ENCODE data around the gene ERGIC3. TPM values are rescaled to one million over a fixed set of nuclear protein-coding genes. Genes with fewer than 3 reads are reported as not detected.

Gene ERGIC3
- 271 TPM for polyA plus RNA-seq
- long read RNA-seq, donor 1, transcript ERGIC3-202 (13 exons, 1,359 nt): major isoform, 58 of 126 reads
- long read RNA-seq, donor 1, partial matches to known transcripts: 57 of 126 reads
- long read RNA-seq, donor 1, other reads (novel, unspliced or antisense): 0 of 126 reads
- long read RNA-seq, donor 2, transcript ERGIC3-215 (4 exons, 584 nt): minor isoform, 6 of 288 reads
- long read RNA-seq, donor 2, transcript ERGIC3-209 (7 exons, 1,632 nt): minor isoform, 5 of 288 reads
- long read RNA-seq, donor 2, transcript ERGIC3-216 (3 exons, 766 nt): minor isoform, 14 of 288 reads
- long read RNA-seq, donor 2, transcript ERGIC3-202 (13 exons, 1,359 nt): major isoform, 128 of 288 reads
- long read RNA-seq, donor 2, partial matches to known transcripts: 132 of 288 reads
- long read RNA-seq, donor 2, other reads (novel, unspliced or antisense): 0 of 288 reads
- long read RNA-seq, donor 3, transcript ERGIC3-216 (3 exons, 766 nt): minor isoform, 30 of 313 reads
- long read RNA-seq, donor 3, transcript ERGIC3-202 (13 exons, 1,359 nt): major isoform, 145 of 313 reads
- long read RNA-seq, donor 3, partial matches to known transcripts: 131 of 313 reads
- long read RNA-seq, donor 3, other reads (novel, unspliced or antisense): 0 of 313 reads
- long read RNA-seq, donor 4, transcript ERGIC3-202 (13 exons, 1,359 nt): major isoform, 14 of 20 reads
- long read RNA-seq, donor 4, partial matches to known transcripts: 0 of 20 reads
- long read RNA-seq, donor 4, other reads (novel, unspliced or antisense): 0 of 20 reads
- long read RNA-seq, donor 5, transcript ERGIC3-215 (4 exons, 584 nt): minor isoform, 9 of 141 reads
- long read RNA-seq, donor 5, transcript ERGIC3-202 (13 exons, 1,359 nt): major isoform, 74 of 141 reads
- long read RNA-seq, donor 5, partial matches to known transcripts: 54 of 141 reads
- long read RNA-seq, donor 5, other reads (novel, unspliced or antisense): 0 of 141 reads
- long read RNA-seq, donor 6, transcript ERGIC3-216 (3 exons, 766 nt): minor isoform, 16 of 229 reads
- long read RNA-seq, donor 6, transcript ERGIC3-215 (4 exons, 584 nt): minor isoform, 6 of 229 reads
- long read RNA-seq, donor 6, transcript ERGIC3-202 (13 exons, 1,359 nt): major isoform, 114 of 229 reads
- long read RNA-seq, donor 6, partial matches to known transcripts: 89 of 229 reads
- long read RNA-seq, donor 6, other reads (novel, unspliced or antisense): 0 of 229 reads
- long read RNA-seq, donor 7, transcript ERGIC3-216 (3 exons, 766 nt): minor isoform, 5 of 61 reads
- long read RNA-seq, donor 7, transcript ERGIC3-202 (13 exons, 1,359 nt): major isoform, 29 of 61 reads
- long read RNA-seq, donor 7, partial matches to known transcripts: 20 of 61 reads
- long read RNA-seq, donor 7, other reads (novel, unspliced or antisense): 0 of 61 reads
- long read RNA-seq, donor 8, transcript ERGIC3-202 (13 exons, 1,359 nt): major isoform, 155 of 294 reads
- long read RNA-seq, donor 8, transcript ERGIC3-216 (3 exons, 766 nt): minor isoform, 10 of 294 reads
- long read RNA-seq, donor 8, partial matches to known transcripts: 114 of 294 reads
- long read RNA-seq, donor 8, other reads (novel, unspliced or antisense): 5 of 294 reads
- long read RNA-seq, donor 9, transcript ERGIC3-202 (13 exons, 1,359 nt): major isoform, 102 of 236 reads
- long read RNA-seq, donor 9, transcript ERGIC3-216 (3 exons, 766 nt): minor isoform, 14 of 236 reads
- long read RNA-seq, donor 9, partial matches to known transcripts: 114 of 236 reads
- long read RNA-seq, donor 9, other reads (novel, unspliced or antisense): 0 of 236 reads
- long read RNA-seq, donor 10, transcript ERGIC3-215 (4 exons, 584 nt): minor isoform, 7 of 195 reads
- long read RNA-seq, donor 10, transcript ERGIC3-202 (13 exons, 1,359 nt): major isoform, 98 of 195 reads
- long read RNA-seq, donor 10, transcript ERGIC3-216 (3 exons, 766 nt): minor isoform, 11 of 195 reads
- long read RNA-seq, donor 10, partial matches to known transcripts: 73 of 195 reads
- long read RNA-seq, donor 10, other reads (novel, unspliced or antisense): 0 of 195 reads
- long read RNA-seq, donor 11, transcript ERGIC3-216 (3 exons, 766 nt): minor isoform, 9 of 128 reads
- long read RNA-seq, donor 11, transcript ERGIC3-202 (13 exons, 1,359 nt): major isoform, 78 of 128 reads
- long read RNA-seq, donor 11, partial matches to known transcripts: 37 of 128 reads
- long read RNA-seq, donor 11, other reads (novel, unspliced or antisense): 0 of 128 reads

DNA sequence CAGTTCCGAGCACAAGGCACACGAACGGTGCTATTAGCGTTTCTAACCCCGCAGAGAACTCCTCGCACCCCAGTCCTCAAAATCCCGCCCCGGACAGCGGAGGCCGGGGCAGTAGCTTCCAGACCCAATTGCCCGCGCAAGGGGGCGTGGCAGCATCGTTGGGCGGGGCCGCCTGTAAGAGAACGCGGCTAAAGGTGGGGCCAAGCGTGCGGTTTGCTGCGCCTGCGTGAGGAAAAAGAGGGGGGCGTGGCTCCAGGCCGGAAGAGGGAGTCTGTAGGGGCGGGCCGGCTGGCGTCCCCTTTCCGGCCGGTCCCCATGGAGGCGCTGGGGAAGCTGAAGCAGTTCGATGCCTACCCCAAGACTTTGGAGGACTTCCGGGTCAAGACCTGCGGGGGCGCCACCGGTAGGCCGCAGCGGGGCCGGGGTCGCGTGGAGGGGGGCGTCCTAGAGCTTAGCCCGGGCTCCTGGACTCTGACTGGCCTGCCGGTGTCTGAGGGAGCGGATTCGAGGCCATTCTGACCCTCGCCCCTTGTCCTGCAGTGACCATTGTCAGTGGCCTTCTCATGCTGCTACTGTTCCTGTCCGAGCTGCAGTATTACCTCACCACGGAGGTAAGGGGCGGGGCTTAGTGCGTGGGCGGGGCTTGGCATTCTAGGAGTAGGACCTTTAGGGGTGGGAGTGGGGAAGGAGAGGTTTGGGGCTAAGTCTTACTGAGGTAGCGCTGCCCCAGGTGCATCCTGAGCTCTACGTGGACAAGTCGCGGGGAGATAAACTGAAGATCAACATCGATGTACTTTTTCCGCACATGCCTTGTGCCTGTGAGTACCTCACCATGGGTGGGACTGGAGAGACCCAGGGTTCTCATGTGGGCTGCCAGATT lies at the start of gene ERGIC3:
Gene ERGIC3, plus strand, starts transcription at position 296 of the 880 bp plus-strand sequence. Its CDS starts 20 bp downstream, at position 316.
- Histone ChIP-seq H3K27me3 (ENCODE audit: control insufficient read depth, insufficient read depth, low read length) (no peaks in the 10 kb centered on the region), H3K9me3 (ENCODE audit: control insufficient read depth, low read depth, low read length) (peaks cover 3% of the 10 kb centered on the region), H3K27ac (ENCODE audit: low read length) (peak within 1 kb of the TSS; percentile 71), H3K4me1 (ENCODE audit: control insufficient read depth, insufficient read depth, low read length) (peaks cover 6% of the 10 kb centered on the region), H3K36me3 (ENCODE audit: control insufficient read depth, insufficient read depth, low read length) (peaks cover 13% of the 10 kb centered on the region), H3K4me3 (ENCODE audit: low read length) (peak within 1 kb of the TSS; percentile 85)
- DNase-seq: peak; percentile 96 to 97
- no CpG with 5 or more reads among the region's 57 CpGs for WGBS (ENCODE audit: insufficient coverage, low lambda C conversion rate)

DNA sequence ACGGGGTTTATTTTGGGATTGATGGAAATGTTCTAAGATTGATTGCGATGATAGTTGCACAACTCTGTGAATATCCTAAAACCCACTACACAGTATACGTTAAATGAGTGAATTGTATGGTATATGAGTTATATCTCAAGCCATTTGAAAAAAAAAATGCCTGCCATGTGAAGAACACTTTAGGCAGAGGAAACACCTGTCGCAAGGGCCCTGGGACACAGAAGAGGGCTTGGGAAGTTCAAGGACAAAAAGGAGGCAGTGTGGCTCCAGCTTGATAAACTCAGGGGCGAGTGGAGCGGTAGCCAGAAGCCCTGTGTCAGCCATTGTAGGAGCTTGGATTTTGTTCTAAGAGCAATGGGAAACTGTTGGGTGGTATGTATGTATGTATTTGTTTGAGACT lies 49.5 kb upstream of the ERGIC3 start:
- Histone ChIP-seq H3K36me3 (ENCODE audit: control insufficient read depth, insufficient read depth, low read length) (peaks cover 83% of the 10 kb centered on the region), H3K4me1 (ENCODE audit: control insufficient read depth, insufficient read depth, low read length) (no peaks in the 10 kb centered on the region), H3K9me3 (ENCODE audit: control insufficient read depth, low read depth, low read length) (no peaks in the 10 kb centered on the region), H3K4me3 (ENCODE audit: low read length) (no peak overlapping the region), H3K27me3 (ENCODE audit: control insufficient read depth, insufficient read depth, low read length) (no peaks in the 10 kb centered on the region), H3K27ac (ENCODE audit: low read length) (no peak overlapping the region)
- WGBS (ENCODE audit: insufficient coverage, low lambda C conversion rate): 100% methylated on average over 4 of the region's 6 CpGs
- DNase-seq: no peak

DNA sequence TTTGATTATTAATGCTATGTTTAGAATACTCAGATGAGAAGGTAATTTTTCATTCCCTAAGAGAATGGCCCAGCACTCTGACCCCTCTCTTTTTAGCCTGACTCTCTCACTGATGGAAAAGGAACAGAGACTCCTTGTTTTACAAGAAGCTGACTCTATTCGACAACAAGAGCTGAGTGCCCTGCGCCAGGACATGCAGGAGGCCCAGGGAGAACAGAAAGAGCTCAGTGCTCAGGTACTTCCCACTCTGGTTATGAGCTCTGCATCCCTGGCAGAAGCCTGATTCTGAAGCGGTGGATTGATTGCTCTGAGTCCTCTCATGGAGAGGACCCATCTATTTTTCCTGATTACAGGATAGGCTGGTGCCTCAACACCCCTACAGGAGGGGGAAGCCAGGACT lies 45.4 kb upstream of the ERGIC3 start:
- DNase-seq: no peak
- Histone ChIP-seq H3K27me3 (ENCODE audit: control insufficient read depth, insufficient read depth, low read length) (no peaks in the 10 kb centered on the region), H3K36me3 (ENCODE audit: control insufficient read depth, insufficient read depth, low read length) (peaks cover 86% of the 10 kb centered on the region), H3K4me1 (ENCODE audit: control insufficient read depth, insufficient read depth, low read length) (no peaks in the 10 kb centered on the region), H3K9me3 (ENCODE audit: control insufficient read depth, low read depth, low read length) (no peaks in the 10 kb centered on the region), H3K27ac (ENCODE audit: low read length) (no peak overlapping the region), H3K4me3 (ENCODE audit: low read length) (no peak overlapping the region)
- WGBS (ENCODE audit: insufficient coverage, low lambda C conversion rate): no CpG with 5 or more reads among the region's 3 CpGs

DNA sequence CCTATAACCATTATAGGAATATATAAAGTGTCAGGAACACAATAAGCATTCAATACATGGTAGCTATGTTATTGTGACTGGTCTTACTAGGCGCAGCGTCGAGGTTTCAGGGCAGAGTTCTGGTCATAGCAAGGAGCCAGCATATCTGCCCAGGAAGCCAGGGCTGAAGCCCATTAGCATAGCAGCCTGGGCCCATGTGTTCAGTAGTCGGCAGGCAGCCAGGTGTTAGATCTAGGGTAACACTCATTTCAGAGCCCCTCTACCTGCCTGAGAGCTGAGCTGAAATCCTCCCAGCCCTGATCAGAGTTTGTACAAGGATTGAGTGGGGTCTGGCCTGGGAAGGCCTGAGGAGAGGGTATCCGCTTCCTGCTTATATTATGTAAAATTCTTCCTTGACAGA lies 44.6 kb upstream of the ERGIC3 start:
- H3K27ac ChIP-seq (ENCODE audit: low read length): no peak overlapping the region
- H3K27me3 ChIP-seq (ENCODE audit: control insufficient read depth, insufficient read depth, low read length): no peaks in the 10 kb centered on the region
- H3K4me3 ChIP-seq (ENCODE audit: low read length): no peak overlapping the region
- whole genome bisulfite sequencing (ENCODE audit: insufficient coverage, low lambda C conversion rate): no CpG with 5 or more reads among the region's 5 CpGs
- H3K9me3 ChIP-seq (ENCODE audit: control insufficient read depth, low read depth, low read length): no peaks in the 10 kb centered on the region
- no peaks in the 10 kb centered on the region for H3K4me1 ChIP-seq (ENCODE audit: control insufficient read depth, insufficient read depth, low read length)
- peaks cover 86% of the 10 kb centered on the region for H3K36me3 ChIP-seq (ENCODE audit: control insufficient read depth, insufficient read depth, low read length)
- DNase-seq: no peak

DNA sequence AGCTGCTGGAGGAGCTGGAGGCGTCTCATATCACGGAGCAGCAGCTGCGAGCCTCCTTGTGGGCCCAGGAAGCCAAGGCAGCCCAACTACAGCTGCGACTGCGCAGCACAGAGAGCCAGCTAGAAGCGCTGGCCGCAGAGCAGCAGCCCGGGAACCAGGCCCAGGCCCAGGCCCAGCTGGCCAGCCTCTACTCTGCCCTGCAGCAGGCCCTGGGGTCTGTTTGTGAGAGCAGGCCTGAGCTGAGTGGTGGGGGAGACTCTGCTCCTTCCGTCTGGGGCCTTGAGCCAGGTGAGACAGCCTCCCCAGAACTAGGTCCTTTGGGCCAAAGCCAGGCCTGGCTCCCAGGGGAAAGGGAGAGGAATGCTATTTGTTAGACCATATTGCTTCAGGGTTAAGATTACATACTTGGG lies 44.1 kb upstream of the ERGIC3 start:
- Histone ChIP-seq H3K9me3 (ENCODE audit: control insufficient read depth, low read depth, low read length) (no peaks in the 10 kb centered on the region), H3K4me1 (ENCODE audit: control insufficient read depth, insufficient read depth, low read length) (no peaks in the 10 kb centered on the region), H3K27me3 (ENCODE audit: control insufficient read depth, insufficient read depth, low read length) (no peaks in the 10 kb centered on the region), H3K4me3 (ENCODE audit: low read length) (no peak overlapping the region), H3K36me3 (ENCODE audit: control insufficient read depth, insufficient read depth, low read length) (peaks cover 86% of the 10 kb centered on the region), H3K27ac (ENCODE audit: low read length) (no peak overlapping the region)
- WGBS (ENCODE audit: insufficient coverage, low lambda C conversion rate): no CpG with 5 or more reads among the region's 9 CpGs
- DNase-seq: no peak

DNA sequence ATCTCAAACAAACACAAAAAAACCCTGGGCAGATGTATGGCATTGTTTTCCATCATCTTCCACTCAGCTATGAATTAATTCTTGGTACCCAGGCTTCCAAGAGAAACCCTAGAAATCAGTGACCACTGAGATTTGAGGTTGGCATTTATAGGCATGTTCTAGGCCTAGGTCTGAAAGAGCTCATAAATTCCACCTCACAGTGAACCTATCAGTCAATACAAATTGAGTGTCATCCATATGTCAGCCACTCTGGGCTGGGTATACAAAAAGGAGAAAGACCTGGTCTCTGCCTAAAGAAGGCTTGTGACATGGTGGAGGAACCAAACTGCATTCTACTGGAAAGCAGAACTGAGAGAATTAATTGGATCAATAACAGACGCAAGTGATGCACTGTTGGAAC lies 42.6 kb upstream of the ERGIC3 start:
- H3K36me3 ChIP-seq (ENCODE audit: control insufficient read depth, insufficient read depth, low read length): peaks cover 86% of the 10 kb centered on the region

DNA sequence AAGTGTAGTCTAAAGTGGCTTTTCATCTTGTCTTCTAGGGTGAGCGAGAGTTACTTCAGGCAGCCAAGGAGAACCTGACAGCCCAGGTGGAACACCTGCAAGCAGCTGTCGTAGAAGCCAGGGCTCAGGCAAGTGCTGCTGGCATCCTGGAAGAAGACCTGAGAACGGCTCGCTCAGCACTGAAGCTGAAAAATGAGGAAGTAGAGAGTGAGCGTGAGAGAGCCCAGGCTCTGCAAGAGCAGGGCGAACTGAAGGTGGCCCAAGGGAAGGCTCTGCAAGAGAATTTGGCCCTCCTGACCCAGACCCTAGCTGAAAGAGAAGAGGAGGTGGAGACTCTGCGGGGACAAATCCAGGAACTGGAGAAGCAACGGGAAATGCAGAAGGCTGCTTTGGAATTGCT lies 39.5 kb upstream of the ERGIC3 start:
- no peaks in the 10 kb centered on the region for H3K4me1 ChIP-seq (ENCODE audit: control insufficient read depth, insufficient read depth, low read length)
- no peaks in the 10 kb centered on the region for H3K9me3 ChIP-seq (ENCODE audit: control insufficient read depth, low read depth, low read length)
- H3K27ac ChIP-seq (ENCODE audit: low read length): no peak overlapping the region
- H3K4me3 ChIP-seq (ENCODE audit: low read length): no peak overlapping the region
- WGBS (ENCODE audit: insufficient coverage, low lambda C conversion rate): no CpG with 5 or more reads among the region's 8 CpGs
- H3K36me3 ChIP-seq (ENCODE audit: control insufficient read depth, insufficient read depth, low read length): peaks cover 80% of the 10 kb centered on the region
- H3K27me3 ChIP-seq (ENCODE audit: control insufficient read depth, insufficient read depth, low read length): no peaks in the 10 kb centered on the region
- DNase-seq: no peak

More for the DNA sequence above, 42.6 kb upstream of the ERGIC3 start:
- no peak for DNase-seq
- Histone ChIP-seq H3K9me3 (ENCODE audit: control insufficient read depth, low read depth, low read length) (no peaks in the 10 kb centered on the region), H3K27me3 (ENCODE audit: control insufficient read depth, insufficient read depth, low read length) (no peaks in the 10 kb centered on the region), H3K4me1 (ENCODE audit: control insufficient read depth, insufficient read depth, low read length) (no peaks in the 10 kb centered on the region), H3K4me3 (ENCODE audit: low read length) (no peak overlapping the region), H3K27ac (ENCODE audit: low read length) (no peak overlapping the region)
- 80% methylated on average over 1 of the region's 1 CpG for WGBS (ENCODE audit: insufficient coverage, low lambda C conversion rate)

DNA sequence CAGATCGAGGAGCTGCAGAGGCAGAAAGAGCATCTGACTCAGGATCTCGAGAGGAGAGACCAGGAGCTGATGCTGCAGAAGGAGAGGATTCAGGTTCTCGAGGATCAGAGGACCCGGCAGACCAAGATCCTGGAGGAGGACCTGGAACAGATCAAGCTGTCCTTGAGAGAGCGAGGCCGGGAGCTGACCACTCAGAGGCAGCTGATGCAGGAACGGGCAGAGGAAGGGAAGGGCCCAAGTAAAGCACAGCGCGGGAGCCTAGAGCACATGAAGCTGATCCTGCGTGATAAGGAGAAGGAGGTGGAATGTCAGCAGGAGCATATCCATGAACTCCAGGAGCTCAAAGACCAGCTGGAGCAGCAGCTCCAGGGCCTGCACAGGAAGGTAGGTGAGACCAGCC lies 38.6 kb upstream of the ERGIC3 start:
- no peak for DNase-seq
- 100% methylated on average over 2 of the region's 10 CpGs for WGBS (ENCODE audit: insufficient coverage, low lambda C conversion rate)
- no peaks in the 10 kb centered on the region for H3K27me3 ChIP-seq (ENCODE audit: control insufficient read depth, insufficient read depth, low read length)
- H3K4me3 ChIP-seq (ENCODE audit: low read length): no peak overlapping the region
- H3K27ac ChIP-seq (ENCODE audit: low read length): no peak overlapping the region
- H3K36me3 ChIP-seq (ENCODE audit: control insufficient read depth, insufficient read depth, low read length): peaks cover 80% of the 10 kb centered on the region
- H3K9me3 ChIP-seq (ENCODE audit: control insufficient read depth, low read depth, low read length): no peaks in the 10 kb centered on the region
- no peaks in the 10 kb centered on the region for H3K4me1 ChIP-seq (ENCODE audit: control insufficient read depth, insufficient read depth, low read length)

Measured in large intestine (tissue), 12 donors.